Measurements from ENCODE around the gene CCDC40. TPM values are rescaled to one million over a fixed set of nuclear protein-coding genes. Genes with fewer than 3 reads are reported as not detected.
"Not testable (repeated sequence)": the region's sequence is repeated elsewhere in the genome, so short reads cannot be mapped to it uniquely, and the experiment has no call there.

Gene CCDC40
- total RNA-seq, 1 donor from 2014 or later, result 7.7 TPM

DNA sequence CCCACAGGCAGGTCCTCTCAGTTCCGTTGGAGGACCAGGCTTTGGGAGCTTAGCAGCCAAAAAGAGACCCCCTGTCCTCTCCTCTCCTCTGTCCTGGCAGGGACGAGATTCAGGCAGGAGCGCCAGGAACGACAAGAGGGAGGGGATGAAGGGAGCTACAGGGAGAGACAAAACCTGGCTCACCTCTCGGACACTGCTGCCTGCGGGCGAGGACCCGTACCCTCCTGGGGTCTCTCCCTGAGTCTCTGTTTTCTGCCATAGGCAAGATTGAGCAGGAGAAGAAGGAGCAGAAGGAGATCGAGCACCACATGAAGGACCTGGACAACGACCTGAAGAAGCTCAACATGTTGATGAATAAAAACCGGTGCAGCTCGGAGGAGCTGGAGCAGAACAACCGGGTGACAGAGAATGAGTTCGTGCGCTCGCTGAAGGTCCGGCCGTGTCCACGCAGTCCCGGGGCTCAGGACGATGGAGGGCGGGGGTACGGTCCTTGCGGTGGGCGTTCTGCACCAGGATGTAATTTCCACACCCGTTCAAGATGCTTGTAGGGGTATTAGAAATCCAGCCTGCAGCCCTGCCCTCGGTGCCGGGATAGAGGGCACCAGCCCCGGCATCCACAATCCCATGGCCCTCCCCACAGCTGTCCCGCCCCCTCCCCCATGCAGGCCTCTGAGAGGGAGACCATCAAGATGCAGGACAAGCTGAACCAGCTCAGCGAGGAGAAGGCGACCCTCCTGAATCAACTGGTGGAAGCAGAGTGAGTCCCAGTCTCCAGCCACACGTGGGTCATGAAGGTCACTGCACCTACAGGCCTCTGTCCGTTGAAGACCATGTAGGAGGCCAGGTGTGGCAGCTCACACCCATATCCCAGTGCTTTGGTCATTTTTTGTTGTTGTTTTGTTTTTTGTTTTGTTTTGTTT lies 51.2 kb downstream of the CCDC40 start:
- no peaks in the 10 kb centered on the region for H3K9me3 ChIP-seq (ENCODE audit: low read depth)
- no peak overlapping the region for H3K4me3 Mint-ChIP-seq

DNA sequence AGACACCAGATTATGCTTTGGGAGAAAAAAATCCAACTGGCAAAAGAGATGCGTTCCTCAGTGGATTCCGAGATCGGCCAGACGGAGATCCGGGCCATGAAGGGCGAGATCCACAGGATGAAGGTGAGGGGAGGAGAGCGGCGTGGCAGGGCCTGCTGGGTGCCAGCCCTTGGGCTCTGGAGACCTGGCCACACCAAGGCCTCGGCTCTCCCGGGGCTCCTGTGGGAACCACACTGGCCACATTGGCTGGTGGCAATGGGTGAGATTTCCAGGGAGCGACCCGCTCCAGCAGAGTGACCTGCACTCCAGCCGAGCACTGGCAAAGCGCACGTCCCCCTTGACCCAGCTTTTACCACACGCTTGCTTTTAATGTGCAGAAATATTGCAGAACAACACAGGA lies 53.3 kb downstream of the CCDC40 start:
- Mint-ChIP-seq H3K27me3 (ENCODE audit: insufficient read depth, low read depth) (no peaks in the 10 kb centered on the region), H3K4me3 (no peak overlapping the region), H3K27ac (no peak overlapping the region), H3K9me3 (no peaks in the 10 kb centered on the region), H3K36me3 (peaks cover 15% of the 10 kb centered on the region), H3K4me1 (no peaks in the 10 kb centered on the region)
- no peaks in the 10 kb centered on the region for H3K27me3 ChIP-seq
- DNase-seq (ENCODE audit: low spot score), result no peak
- H3F3A ChIP-seq (ENCODE audit: low read depth), result no peaks in the 10 kb centered on the region
- no peak overlapping the region for H3K4me3 ChIP-seq
- H2AFZ ChIP-seq (replicated peaks), result no peak overlapping the region
- H3K36me3 ChIP-seq, result no peaks in the 10 kb centered on the region
- H3K79me2 ChIP-seq (ENCODE audit: low read depth), result no peaks in the 10 kb centered on the region
- TF ChIP-seq EZH2phosphoT487 (IDR thresholded peaks at IDR 0.05) (no peak), EZH2 (IDR thresholded peaks at IDR 0.05) (no peak)
- TF ChIP-seq, protein P1, sequence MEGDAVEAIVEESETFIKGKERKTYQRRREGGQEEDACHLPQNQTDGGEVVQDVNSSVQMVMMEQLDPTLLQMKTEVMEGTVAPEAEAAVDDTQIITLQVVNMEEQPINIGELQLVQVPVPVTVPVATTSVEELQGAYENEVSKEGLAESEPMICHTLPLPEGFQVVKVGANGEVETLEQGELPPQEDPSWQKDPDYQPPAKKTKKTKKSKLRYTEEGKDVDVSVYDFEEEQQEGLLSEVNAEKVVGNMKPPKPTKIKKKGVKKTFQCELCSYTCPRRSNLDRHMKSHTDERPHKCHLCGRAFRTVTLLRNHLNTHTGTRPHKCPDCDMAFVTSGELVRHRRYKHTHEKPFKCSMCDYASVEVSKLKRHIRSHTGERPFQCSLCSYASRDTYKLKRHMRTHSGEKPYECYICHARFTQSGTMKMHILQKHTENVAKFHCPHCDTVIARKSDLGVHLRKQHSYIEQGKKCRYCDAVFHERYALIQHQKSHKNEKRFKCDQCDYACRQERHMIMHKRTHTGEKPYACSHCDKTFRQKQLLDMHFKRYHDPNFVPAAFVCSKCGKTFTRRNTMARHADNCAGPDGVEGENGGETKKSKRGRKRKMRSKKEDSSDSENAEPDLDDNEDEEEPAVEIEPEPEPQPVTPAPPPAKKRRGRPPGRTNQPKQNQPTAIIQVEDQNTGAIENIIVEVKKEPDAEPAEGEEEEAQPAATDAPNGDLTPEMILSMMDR (IDR thresholded peaks at IDR 0.05), result no peak
- no peaks in the 10 kb centered on the region for H3K9me3 ChIP-seq (ENCODE audit: low read depth)
- no peaks in the 10 kb centered on the region for H4K20me1 ChIP-seq (ENCODE audit: low read depth)
- H3K4me1 ChIP-seq, result no peaks in the 10 kb centered on the region
- H3K4me2 ChIP-seq, result no peak overlapping the region
- no peak overlapping the region for H3K9ac ChIP-seq
- H3K27ac ChIP-seq, result no peak overlapping the region

More for the DNA sequence above, 51.2 kb downstream of the CCDC40 start:
- Histone ChIP-seq H2AFZ (replicated peaks) (no peak overlapping the region), H3K36me3 (no peaks in the 10 kb centered on the region), H3F3A (ENCODE audit: low read depth) (no peaks in the 10 kb centered on the region), H3K4me3 (no peak overlapping the region), H3K79me2 (ENCODE audit: low read depth) (no peaks in the 10 kb centered on the region), H3K4me2 (no peak overlapping the region), H3K27ac (no peak overlapping the region), H3K27me3 (no peaks in the 10 kb centered on the region), H3K4me1 (no peaks in the 10 kb centered on the region), H4K20me1 (ENCODE audit: low read depth) (no peaks in the 10 kb centered on the region), H3K9ac (no peak overlapping the region)
- no peaks in the 10 kb centered on the region for H3K9me3 Mint-ChIP-seq
- H3K27me3 Mint-ChIP-seq (ENCODE audit: insufficient read depth, low read depth), result peaks cover 2% of the 10 kb centered on the region
- DNase-seq (ENCODE audit: low spot score), result no peak
- TF ChIP-seq, protein P1 (IDR thresholded peaks at IDR 0.05), result no peak
- no peak for TF ChIP-seq EZH2 (IDR thresholded peaks at IDR 0.05)
- no peak for TF ChIP-seq EZH2phosphoT487 (IDR thresholded peaks at IDR 0.05)
- H3K4me1 Mint-ChIP-seq, result no peaks in the 10 kb centered on the region
- peaks cover 15% of the 10 kb centered on the region for H3K36me3 Mint-ChIP-seq
- no peak overlapping the region for H3K27ac Mint-ChIP-seq

DNA sequence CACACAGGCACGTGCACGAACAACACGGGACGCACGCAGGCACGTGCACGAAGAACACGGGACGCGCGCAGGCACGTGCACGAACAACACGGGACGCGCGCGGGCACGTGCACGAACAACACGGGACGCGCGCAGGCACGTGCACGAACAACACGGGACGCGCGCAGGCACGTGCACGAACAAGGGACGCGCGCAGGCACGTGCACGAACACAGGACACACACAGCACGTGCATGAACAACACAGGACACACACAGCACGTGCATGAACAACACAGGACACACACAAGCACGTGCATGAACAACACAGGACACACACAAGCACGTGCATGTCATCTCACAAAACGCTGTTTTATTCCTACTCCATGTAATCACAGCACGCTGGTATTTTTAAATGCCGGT lies 53.7 kb downstream of the CCDC40 start:
- not testable (repeated sequence) for H3K4me2 ChIP-seq; H3K27ac Mint-ChIP-seq; H3K79me2 ChIP-seq (ENCODE audit: low read depth); H4K20me1 ChIP-seq (ENCODE audit: low read depth); H3K9ac ChIP-seq; H3K27me3 Mint-ChIP-seq (ENCODE audit: insufficient read depth, low read depth); DNase-seq (ENCODE audit: low spot score); H3K4me1 ChIP-seq; H3K4me3 ChIP-seq; H3K27ac ChIP-seq; H3K9me3 Mint-ChIP-seq; H3K9me3 ChIP-seq (ENCODE audit: low read depth); H3F3A ChIP-seq (ENCODE audit: low read depth); H2AFZ ChIP-seq (replicated peaks); H3K4me3 Mint-ChIP-seq; H3K4me1 Mint-ChIP-seq; H3K27me3 ChIP-seq; H3K36me3 ChIP-seq
- peaks cover 15% of the 10 kb centered on the region for H3K36me3 Mint-ChIP-seq

DNA sequence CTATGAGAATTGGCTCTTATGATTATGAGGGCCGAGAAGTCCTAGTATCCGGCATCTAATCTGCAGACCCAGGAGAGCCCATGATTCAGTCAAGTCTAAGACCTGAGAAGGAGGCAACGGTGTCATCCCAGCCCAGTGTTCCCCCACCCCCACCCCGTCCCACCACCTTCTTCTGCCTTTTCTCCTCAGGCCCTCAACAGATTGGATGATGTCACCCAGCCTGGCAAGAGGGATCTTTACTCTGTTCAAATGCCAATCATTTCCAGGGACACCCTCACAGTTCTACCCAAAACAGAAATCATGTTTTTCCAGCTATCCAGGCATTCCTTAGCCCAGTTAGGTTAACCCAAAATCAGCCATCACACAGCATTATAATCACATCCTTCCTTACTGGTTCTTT lies 54.9 kb downstream of the CCDC40 start:
- Histone ChIP-seq H3K27ac (no peak overlapping the region), H3K4me1 (no peaks in the 10 kb centered on the region), H3K4me2 (no peak overlapping the region), H3K9ac (no peak overlapping the region), H3K79me2 (ENCODE audit: low read depth) (no peaks in the 10 kb centered on the region), H3K4me3 (no peak overlapping the region), H3K9me3 (ENCODE audit: low read depth) (no peaks in the 10 kb centered on the region), H4K20me1 (ENCODE audit: low read depth) (no peaks in the 10 kb centered on the region), H2AFZ (replicated peaks) (no peak overlapping the region), H3K27me3 (no peaks in the 10 kb centered on the region), H3F3A (ENCODE audit: low read depth) (no peaks in the 10 kb centered on the region), H3K36me3 (no peaks in the 10 kb centered on the region)
- Mint-ChIP-seq H3K4me3 (no peak overlapping the region), H3K27me3 (ENCODE audit: insufficient read depth, low read depth) (peaks cover 2% of the 10 kb centered on the region), H3K36me3 (peaks cover 15% of the 10 kb centered on the region), H3K9me3 (no peaks in the 10 kb centered on the region), H3K27ac (no peak overlapping the region), H3K4me1 (no peaks in the 10 kb centered on the region)
- TF ChIP-seq EZH2 (IDR thresholded peaks at IDR 0.05), result no peak
- no peak for DNase-seq (ENCODE audit: low spot score)
